ENCODE results near the gene CDKN2D. TPM values are rescaled to one million over a fixed set of nuclear protein-coding genes. Genes with fewer than 3 reads are reported as not detected.

Gene CDKN2D
- total RNA-seq (2022; extraction: Qiagen RNA extraction): 4.7 to 7.2 TPM (median 7.0 TPM) in 5 replicates

GRCh38 chr19:10568826-10569651 is at the start of gene CDKN2D:
CDKN2D (minus strand) TSS chr19:10568979; CDS start chr19:10568653, 326 bp downstream.

GRCh38 chr19:10587022-10587838 is 18.5 kb upstream of the CDKN2D start, which contains the start of gene AP1M2:
AP1M2 (minus strand) TSS chr19:10587312; CDS start chr19:10587231, 81 bp downstream.

GRCh38 chr19:10565567-10566407 is 3.0 kb downstream of the CDKN2D start, which contains the start of gene KRI1:
KRI1 (minus strand) TSS chr19:10566010; CDS start chr19:10565999, 11 bp downstream.

GRCh38 chr19:10543420-10544241 is 25.1 kb downstream of the CDKN2D start, which contains the start of gene ATG4D:
ATG4D (plus strand) TSS chr19:10543904; CDS start chr19:10544091, 187 bp downstream.

GRCh38 chr19:10517361-10517759 is 51.4 kb downstream of the CDKN2D start, which contains the start of gene S1PR5:
S1PR5 (minus strand) TSS chr19:10517447; CDS start chr19:10515011, 2,436 bp downstream.

Other genes starting within 250 kb of the CDKN2D start
- gene RAVER1, start 235.4 kb downstream of the CDKN2D start, total RNA-seq (2022; extraction: Qiagen RNA extraction): 21.7 to 31.3 TPM (median 28.9 TPM) in 5 replicates
- gene ICAM3, start 229.4 kb downstream of the CDKN2D start, total RNA-seq (2022; extraction: Qiagen RNA extraction): 7.2 to 11.0 TPM (median 8.8 TPM) in 5 replicates
- gene TYK2, start 188.4 kb downstream of the CDKN2D start, total RNA-seq (2022; extraction: Qiagen RNA extraction): 27.3 to 52.9 TPM (median 43.9 TPM) in 5 replicates
- gene CDC37, start 165.4 kb downstream of the CDKN2D start, total RNA-seq (2022; extraction: Qiagen RNA extraction): 159 to 201 TPM (median 189 TPM) in 5 replicates
- 3.8 to 5.4 TPM (median 4.9 TPM) in 5 replicates for gene PDE4A, start 148.4 kb downstream of the CDKN2D start, total RNA-seq (2022; extraction: Qiagen RNA extraction)
- gene KEAP1, start 65.6 kb downstream of the CDKN2D start, total RNA-seq (2022; extraction: Qiagen RNA extraction): 51.2 to 65.8 TPM (median 62.5 TPM) in 5 replicates
- gene S1PR5, start 51.5 kb downstream of the CDKN2D start, total RNA-seq (2022; extraction: Qiagen RNA extraction): 1.5 to 2.5 TPM (median 2.1 TPM) in 5 replicates
- gene ATG4D, start 25.1 kb downstream of the CDKN2D start, total RNA-seq (2022; extraction: Qiagen RNA extraction): 15.1 to 22.7 TPM (median 21.9 TPM) in 5 replicates
- 15.1 to 18.2 TPM (median 17.5 TPM) in 5 replicates for gene KRI1, start 3.0 kb downstream of the CDKN2D start, total RNA-seq (2022; extraction: Qiagen RNA extraction)
- 27.7 to 55.1 TPM (median 44.5 TPM) in 5 replicates for gene AP1M2, start 18.3 kb upstream of the CDKN2D start, total RNA-seq (2022; extraction: Qiagen RNA extraction)
- 5.8 to 9.3 TPM (median 6.8 TPM) in 5 replicates for gene SLC44A2, start 56.6 kb upstream of the CDKN2D start, total RNA-seq (2022; extraction: Qiagen RNA extraction)
- gene ILF3, start 85.4 kb upstream of the CDKN2D start, total RNA-seq (2022; extraction: Qiagen RNA extraction): 149 to 174 TPM (median 168 TPM) in 5 replicates
- 27.7 to 39.3 TPM (median 36.7 TPM) in 5 replicates for gene QTRT1, start 132.5 kb upstream of the CDKN2D start, total RNA-seq (2022; extraction: Qiagen RNA extraction)
- gene DNM2, start 149.1 kb upstream of the CDKN2D start, total RNA-seq (2022; extraction: Qiagen RNA extraction): 49.7 to 58.5 TPM (median 54.2 TPM) in 5 replicates